Measurements from ENCODE around the gene EMC9.
"Not testable (repeated sequence)": the region's sequence is repeated elsewhere in the genome, so short reads cannot be mapped to it uniquely, and the experiment has no call there.

EMC9 gene

GRCh38 chr14:24106672-24107271 is 34.6 kb downstream of the EMC9 start:
- DNase-seq: no peak

- DNase-seq: not testable (repeated sequence)
Observed at GRCh38 chr14:24105609-24106239, 35.7 kb downstream of the EMC9 start.

- DNase-seq: no peak
Observed at GRCh38 chr14:24103451-24103850, 37.9 kb downstream of the EMC9 start.

- DNase-seq: no peak
Observed at GRCh38 chr14:24102357-24103048, 38.9 kb downstream of the EMC9 start.

GRCh38 chr14:24100982-24101494 is 40.4 kb downstream of the EMC9 start:
- DNase-seq: no peak

GRCh38 chr14:24100197-24100981 is 41.0 kb downstream of the EMC9 start:
- peak; percentile 69 to 70 for DNase-seq

- no peak for DNase-seq
Observed at GRCh38 chr14:24098927-24099813, 42.2 kb downstream of the EMC9 start.

GRCh38 chr14:24098229-24098926 is 43.0 kb downstream of the EMC9 start:
- no peak for DNase-seq

GRCh38 chr14:24096545-24097181 is 44.7 kb downstream of the EMC9 start:
- DNase-seq: no peak

- DNase-seq: peak; percentile 93 to 94
Observed at GRCh38 chr14:24095271-24096068, 45.9 kb downstream of the EMC9 start.

GRCh38 chr14:24094841-24095270 is 46.5 kb downstream of the EMC9 start:
- DNase-seq: peak in 1 of 2 donors; percentile 10

GRCh38 chr14:24093901-24094840 is 47.2 kb downstream of the EMC9 start, which contains the start of gene PCK2:
PCK2 (plus strand) TSS chr14:24094311; CDS start chr14:24094406, 95 bp downstream.
- peak; percentile 98 for DNase-seq

GRCh38 chr14:24093207-24093900 is 48.0 kb downstream of the EMC9 start:
- no peak for DNase-seq

- peak; percentile 79 to 91 for DNase-seq
Observed at GRCh38 chr14:24092505-24093206, 48.7 kb downstream of the EMC9 start.

GRCh38 chr14:24092110-24092504 is 49.3 kb downstream of the EMC9 start:
- DNase-seq: no peak

GRCh38 chr14:24089890-24090289 is 51.5 kb downstream of the EMC9 start:
- DNase-seq: no peak

Measured in inflammatory macrophage (primary cell).